Activated B cell treated with CpG ODN at 0.5 μM for 24 hours (primary cell): Measurements from ENCODE around the gene MAML3. TPM values are rescaled to one million over a fixed set of nuclear protein-coding genes. Genes with fewer than 3 reads are reported as not detected.

Source experiments
- ATAC-seq: fragments of 200-7000 bp; cut with Tn5 transposase; one replicate; pipeline ENCODE4 v1.10.0; 2021; ENCODE audit warnings: low read depth, mild to moderate bottlenecking, moderate library complexity
- CTCF ChIA-PET: fragments of 350-600 bp; sonication (Branson Sonifier 250); formaldehyde crosslinking; loops from one replicate; lab custom pipeline; 2021; ENCODE audit warnings: antibody characterized with exemption; lab: Charles Lee
- POLR2A ChIA-PET: fragments of 350-600 bp; sonication (Branson Sonifier 250); formaldehyde crosslinking; loops from one replicate; lab custom pipeline; 2021; ENCODE audit warnings: antibody characterized with exemption; lab: Charles Lee
- DNase-seq: peaks from one replicate; pipeline ENCODE4 v3.0.0; 2022
- H3K27ac Mint-ChIP-seq: one replicate; pipeline ENCODE4 v1.8.0; 2020; ENCODE audit warnings: mixed read lengths
- H3K27me3 Mint-ChIP-seq: one replicate; pipeline ENCODE4 v1.8.0; 2021; ENCODE audit warnings: mixed read lengths
- H3K36me3 Mint-ChIP-seq: one replicate; pipeline ENCODE4 v1.8.0; 2021; ENCODE audit warnings: low read depth, mixed read lengths
- H3K4me1 Mint-ChIP-seq: one replicate; pipeline ENCODE4 v1.8.0; 2021; ENCODE audit warnings: mixed read lengths
- H3K4me3 Mint-ChIP-seq: one replicate; pipeline ENCODE4 v1.8.0; 2020; ENCODE audit warnings: mild to moderate bottlenecking, mixed read lengths
- H3K9me3 Mint-ChIP-seq: one replicate; pipeline ENCODE4 v1.8.0; 2020; ENCODE audit warnings: mixed read lengths
- CTCF ChIP-seq: fragments of 200-600 bp; IDR thresholded peaks from one replicate; pipeline ENCODE4 v1.8.0; 2022; ENCODE audit warnings: antibody characterized with exemption, mild to moderate bottlenecking
- intact Hi-C: fragments of 100-400 bp; cut with micrococcal nuclease; formaldehyde crosslinking; loops from one replicate; pipeline ENCODE4 v1.15.1; 2024
- total RNA-seq: library from RNA; stranded (reverse); gene quantifications from 2 replicates; pipeline ENCODE4 v1.2.3, GENCODE V29; 2022

The MAML3 gene
- total RNA-seq, 1 donor from 2014 or later: 2.6 TPM

GRCh38 chr4:139872274-139872673 is 281.7 kb downstream of the MAML3 start:
- DNase-seq: no peak

GRCh38 chr4:139869810-139870209 is 284.2 kb downstream of the MAML3 start:
- no peak for DNase-seq
- Mint-ChIP-seq H3K36me3 (no peaks in the 10 kb centered on the region), H3K4me1 (no peaks in the 10 kb centered on the region), H3K27me3 (no peaks in the 10 kb centered on the region), H3K4me3 (no peak overlapping the region), H3K9me3 (no peaks in the 10 kb centered on the region), H3K27ac (no peak overlapping the region)
- ChIA-PET CTCF (no interaction called here), POLR2A (interaction anchor here (0.6 kb wide), 1 partner anchor 197 kb away, joined by 4 read pairs; no protein-coding TSS in a partner anchor)
- ATAC-seq: no peak
- TF ChIP-seq CTCF: no peak
- intact Hi-C loops: no loop called here

More at GRCh38 chr4:139872274-139872673, 281.7 kb downstream of the MAML3 start:
- Mint-ChIP-seq H3K9me3 (no peaks in the 10 kb centered on the region), H3K27ac (no peak overlapping the region), H3K27me3 (no peaks in the 10 kb centered on the region), H3K36me3 (no peaks in the 10 kb centered on the region), H3K4me1 (no peaks in the 10 kb centered on the region), H3K4me3 (no peak overlapping the region)
- ChIA-PET POLR2A (no interaction called here), CTCF (no interaction called here)
- intact Hi-C loops: no loop called here
- no peak for ATAC-seq
- TF ChIP-seq CTCF: no peak

GRCh38 chr4:139866276-139866962 is 287.6 kb downstream of the MAML3 start:
- POLR2A ChIA-PET: no interaction called here
- ATAC-seq (no peak), DNase-seq (no peak)
- CTCF ChIA-PET: no interaction called here
- H3K27me3 Mint-ChIP-seq: peaks cover 3% of the 10 kb centered on the region
- TF ChIP-seq CTCF: no peak
- intact Hi-C loops: no loop called here
- H3K27ac Mint-ChIP-seq: no peak overlapping the region
- no peaks in the 10 kb centered on the region for H3K4me1 Mint-ChIP-seq
- no peak overlapping the region for H3K4me3 Mint-ChIP-seq
- no peaks in the 10 kb centered on the region for H3K36me3 Mint-ChIP-seq
- no peaks in the 10 kb centered on the region for H3K9me3 Mint-ChIP-seq

GRCh38 chr4:139865537-139865936 is 288.4 kb downstream of the MAML3 start:
- no peaks in the 10 kb centered on the region for H3K4me1 Mint-ChIP-seq
- TF ChIP-seq CTCF: no peak
- POLR2A ChIA-PET: no interaction called here

GRCh38 chr4:139863531-139863930 is 290.5 kb downstream of the MAML3 start:
- Mint-ChIP-seq H3K36me3 (no peaks in the 10 kb centered on the region), H3K9me3 (no peaks in the 10 kb centered on the region), H3K27me3 (peaks cover 5% of the 10 kb centered on the region), H3K27ac (no peak overlapping the region), H3K4me1 (no peaks in the 10 kb centered on the region), H3K4me3 (no peak overlapping the region)
- ChIA-PET CTCF (no interaction called here), POLR2A (no interaction called here)
- ATAC-seq (no peak), DNase-seq (no peak)
- intact Hi-C loops: no loop called here
- TF ChIP-seq CTCF: no peak

More at GRCh38 chr4:139865537-139865936, 288.4 kb downstream of the MAML3 start:
- H3K9me3 Mint-ChIP-seq: no peaks in the 10 kb centered on the region
- intact Hi-C loops: no loop called here
- H3K27ac Mint-ChIP-seq: no peak overlapping the region
- ATAC-seq: no peak
- peaks cover 3% of the 10 kb centered on the region for H3K27me3 Mint-ChIP-seq
- no peak overlapping the region for H3K4me3 Mint-ChIP-seq
- DNase-seq: no peak
- H3K36me3 Mint-ChIP-seq: no peaks in the 10 kb centered on the region
- CTCF ChIA-PET: no interaction called here
